DOHH2 (cell line): ENCODE results near the gene MRPS30.

Experiments used
- H3F3A ChIP-seq: fragments of 200-600 bp; sonication (generic), shearing (Covaris generic); 2 replicates; pipeline ENCODE4 v1.6.0; 2016; ENCODE audit warnings: antibody characterized with exemption, mild to moderate bottlenecking; ENCODE audit not compliant: control insufficient read depth, insufficient read depth
- H3K27ac ChIP-seq: fragments of 200-600 bp; sonication (generic); 2 replicates; pipeline ENCODE4 v1.5.1; 2014; ENCODE audit warnings: low read depth, mild to moderate bottlenecking, low read length, moderate library complexity
- H3K27me3 ChIP-seq: fragments of 200-600 bp; sonication (generic); 2 replicates; pipeline ENCODE4 v1.6.1; 2014; ENCODE audit warnings: mild to moderate bottlenecking, low read length, mixed read lengths; ENCODE audit not compliant: control insufficient read depth
- H3K36me3 ChIP-seq: fragments of 200-600 bp; sonication (generic); 2 replicates; pipeline ENCODE4 v1.6.1; 2014; ENCODE audit warnings: mild to moderate bottlenecking, low read length, moderate library complexity, mixed read lengths; ENCODE audit not compliant: control insufficient read depth
- H3K4me1 ChIP-seq: fragments of 200-600 bp; sonication (generic); 2 replicates; pipeline ENCODE4 v1.6.1; 2014; ENCODE audit warnings: mild to moderate bottlenecking, low read length, mixed read lengths; ENCODE audit not compliant: control insufficient read depth
- H3K4me2 ChIP-seq: fragments of 200-600 bp; sonication (generic); 2 replicates; pipeline ENCODE4 v1.6.0; 2014; ENCODE audit warnings: mild to moderate bottlenecking, low read length, moderate library complexity
- H3K4me3 ChIP-seq: fragments of 200-600 bp; sonication (generic); 2 replicates; pipeline ENCODE4 v1.5.1; 2014; ENCODE audit warnings: mild to moderate bottlenecking, low read length, mixed read lengths
- H3K79me2 ChIP-seq: fragments of 200-600 bp; sonication (generic); 2 replicates; pipeline ENCODE4 v1.6.1; 2014; ENCODE audit warnings: mild to moderate bottlenecking, low read length, mixed read lengths; ENCODE audit not compliant: control insufficient read depth
- H3K9me2 ChIP-seq: fragments of 200-600 bp; sonication (generic); replicated peaks from 2 replicates; pipeline ENCODE4 v1.6.1; 2014; ENCODE audit warnings: mild to moderate bottlenecking, low read length, mixed read lengths; ENCODE audit not compliant: control insufficient read depth
- H3K9me3 ChIP-seq: fragments of 200-600 bp; sonication (generic); 2 replicates; pipeline ENCODE4 v1.6.1; 2014; ENCODE audit warnings: antibody characterized with exemption, low read length, mixed read lengths; ENCODE audit not compliant: control insufficient read depth, insufficient read depth
- H4K20me1 ChIP-seq: fragments of 200-600 bp; sonication (generic); 2 replicates; pipeline ENCODE4 v1.6.0; 2014; ENCODE audit warnings: low read depth, mild to moderate bottlenecking, antibody characterized with exemption, low read length, moderate library complexity; ENCODE audit not compliant: control insufficient read depth, insufficient read depth
- CTCF ChIP-seq: fragments of 200-600 bp; sonication (generic); IDR thresholded peaks from one replicate; pipeline ENCODE4 v1.5.1; 2014; ENCODE audit warnings: antibody characterized with exemption, mild to moderate bottlenecking, low read depth, low read length; ENCODE audit not compliant: poor library complexity, severe bottlenecking
- EZH2phosphoT487 ChIP-seq: fragments of 200-600 bp; sonication (generic); IDR thresholded peaks from 2 replicates; pipeline ENCODE4 v1.6.1; 2017; ENCODE audit warnings: borderline replicate concordance, mild to moderate bottlenecking, antibody characterized with exemption, low read length, moderate library complexity, mixed read lengths

Gene MRPS30

GRCh38 chr5:44808435-44809214, at the start of gene MRPS30:
Gene MRPS30, plus strand, starts transcription at chr5:44808947. Its CDS starts 16 bp downstream, at chr5:44808963.
- no peaks in the 10 kb centered on the region for H3K9me2 ChIP-seq
- H3K79me2 ChIP-seq = peaks cover 81% of the 10 kb centered on the region
- H3F3A ChIP-seq = no peaks in the 10 kb centered on the region
- no peaks in the 10 kb centered on the region for H3K27me3 ChIP-seq
- no peaks in the 10 kb centered on the region for H3K9me3 ChIP-seq
- peak within 1 kb of the TSS; percentile 79 for H3K4me2 ChIP-seq
- H3K36me3 ChIP-seq = peaks cover 43% of the 10 kb centered on the region
- peak within 1 kb of the TSS; percentile 51 for H3K27ac ChIP-seq
- H3K4me1 ChIP-seq = peaks cover 32% of the 10 kb centered on the region
- peaks cover 5% of the 10 kb centered on the region; the same call in 1 of the 2 replicates for H4K20me1 ChIP-seq
- TF ChIP-seq CTCF (peak; percentile 59), EZH2phosphoT487 (no peak)
- H3K4me3 ChIP-seq = peak within 1 kb of the TSS; percentile 83

- Histone ChIP-seq H3F3A (no peaks in the 10 kb centered on the region), H3K9me3 (no peaks in the 10 kb centered on the region), H3K36me3 (no peaks in the 10 kb centered on the region), H3K27ac (no peak overlapping the region), H3K4me2 (no peak overlapping the region), H3K79me2 (no peaks in the 10 kb centered on the region), H3K4me3 (no peak overlapping the region), H3K4me1 (no peaks in the 10 kb centered on the region), H3K9me2 (no peaks in the 10 kb centered on the region; the same call in 1 of the 2 replicates), H3K27me3 (no peaks in the 10 kb centered on the region), H4K20me1 (no peaks in the 10 kb centered on the region)
- TF ChIP-seq CTCF = no peak
- TF ChIP-seq EZH2phosphoT487 = no peak
These were observed 39.4 kb upstream of the MRPS30 start for GRCh38 chr5:44769200-44769876.

- Histone ChIP-seq H3K4me1 (no peaks in the 10 kb centered on the region), H3K27ac (no peak overlapping the region), H3K4me2 (no peak overlapping the region), H3K4me3 (no peak overlapping the region), H4K20me1 (no peaks in the 10 kb centered on the region), H3K79me2 (no peaks in the 10 kb centered on the region), H3F3A (no peaks in the 10 kb centered on the region), H3K9me2 (no peaks in the 10 kb centered on the region; the same call in 1 of the 2 replicates), H3K27me3 (no peaks in the 10 kb centered on the region), H3K9me3 (no peaks in the 10 kb centered on the region), H3K36me3 (no peaks in the 10 kb centered on the region)
- TF ChIP-seq EZH2phosphoT487 (no peak), CTCF (no peak)
These were observed 38.9 kb upstream of the MRPS30 start for GRCh38 chr5:44769877-44770209.
